ENCODE measurements around the gene FLNA.
"Not testable (repeated sequence)": the region's sequence is repeated elsewhere in the genome, so short reads cannot be mapped to it uniquely, and the experiment has no call there.

Gene FLNA

DNA sequence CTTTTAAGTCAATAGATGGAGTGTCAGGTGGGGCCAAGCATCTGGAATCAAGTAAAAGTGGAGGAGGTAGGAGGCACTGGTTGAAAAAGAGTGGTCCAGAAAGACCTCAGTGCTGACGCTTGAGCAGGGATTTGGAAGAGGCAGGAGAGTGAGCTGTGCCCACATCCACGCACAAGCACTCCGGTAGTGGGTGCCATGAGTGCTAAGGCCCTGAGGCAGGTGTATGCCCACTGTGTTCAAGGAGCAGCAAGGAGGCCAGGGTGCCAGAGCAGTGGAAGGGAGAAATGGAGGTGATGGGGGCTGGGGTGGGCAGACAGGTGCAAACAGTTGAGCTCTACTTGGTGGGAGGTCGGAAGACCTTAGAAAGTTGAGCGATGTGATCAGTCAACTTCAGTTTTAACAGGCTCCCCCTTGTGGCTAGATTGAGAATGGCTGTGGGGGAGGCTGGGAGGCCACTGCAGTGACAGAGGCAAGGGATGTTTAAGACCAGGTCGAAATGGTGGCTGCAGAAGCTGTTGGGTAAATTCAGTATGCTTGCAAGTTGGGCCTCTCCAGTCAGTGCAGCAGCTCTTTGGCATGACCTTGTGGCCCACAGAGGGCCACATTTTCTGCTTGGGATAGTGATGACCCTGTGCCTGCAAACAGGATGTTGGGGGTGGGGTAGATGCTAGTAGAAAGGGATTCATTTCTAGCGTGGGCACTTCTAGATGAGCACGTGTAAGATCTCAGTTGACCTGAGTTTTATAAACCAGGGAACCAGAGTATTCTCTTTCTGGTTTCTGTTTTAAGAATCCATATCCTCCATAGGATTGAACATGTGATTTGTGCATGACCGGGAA lies 66.1 kb downstream of the FLNA start:
- no peak for DNase-seq (ENCODE audit: low read depth)

GRCh38 chrX:154307202-154307601 lies 67.2 kb downstream of the FLNA start:
- peak; percentile 22 for DNase-seq (ENCODE audit: low read depth)

GRCh38 chrX:154305541-154306205 lies 68.8 kb downstream of the FLNA start:
- no peak for DNase-seq (ENCODE audit: low read depth)

- DNase-seq (ENCODE audit: low read depth) = no peak
Observed at GRCh38 chrX:154304846-154305245, 69.6 kb downstream of the FLNA start.

DNA sequence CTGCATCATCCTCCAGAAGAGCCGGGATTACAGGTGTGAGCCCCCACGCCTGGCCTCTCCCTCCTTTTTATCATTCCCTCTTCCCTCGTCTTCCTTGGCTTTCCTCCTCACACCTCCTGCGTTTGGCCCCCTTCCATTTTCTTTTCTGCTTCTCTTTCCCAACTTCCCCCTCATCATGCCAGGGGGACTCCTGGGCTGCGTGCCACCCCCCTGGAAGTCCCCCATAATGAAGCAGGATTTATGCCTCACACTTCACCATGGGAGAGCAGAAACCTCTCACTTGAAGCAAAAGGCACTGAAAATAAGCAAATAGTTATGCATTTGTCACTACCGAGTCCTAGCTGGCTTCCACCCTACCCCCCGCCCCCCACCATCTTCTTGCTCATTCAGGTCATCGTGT lies 71.0 kb downstream of the FLNA start:
- no peak for DNase-seq (ENCODE audit: low read depth)

DNA sequence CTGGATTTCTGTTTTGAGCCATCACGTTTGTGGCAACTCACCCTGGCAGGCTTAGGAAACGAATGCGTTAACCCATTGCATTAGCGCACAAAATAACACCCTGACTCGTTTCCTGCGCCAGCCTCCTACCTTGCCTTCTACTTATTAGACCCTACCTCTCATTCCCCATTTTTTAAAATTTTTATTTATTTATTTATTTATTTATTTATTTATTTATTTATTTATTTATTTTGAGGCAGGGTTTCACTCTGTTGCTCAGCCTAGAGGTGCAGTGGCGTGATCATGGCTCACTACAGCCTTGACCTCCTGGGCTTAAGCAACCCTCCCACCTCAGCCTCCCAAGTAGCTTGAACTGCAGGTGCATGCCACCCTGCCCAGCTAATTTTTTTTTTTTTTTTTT lies 71.4 kb downstream of the FLNA start:
- DNase-seq (ENCODE audit: low read depth) = not testable (repeated sequence)

DNA sequence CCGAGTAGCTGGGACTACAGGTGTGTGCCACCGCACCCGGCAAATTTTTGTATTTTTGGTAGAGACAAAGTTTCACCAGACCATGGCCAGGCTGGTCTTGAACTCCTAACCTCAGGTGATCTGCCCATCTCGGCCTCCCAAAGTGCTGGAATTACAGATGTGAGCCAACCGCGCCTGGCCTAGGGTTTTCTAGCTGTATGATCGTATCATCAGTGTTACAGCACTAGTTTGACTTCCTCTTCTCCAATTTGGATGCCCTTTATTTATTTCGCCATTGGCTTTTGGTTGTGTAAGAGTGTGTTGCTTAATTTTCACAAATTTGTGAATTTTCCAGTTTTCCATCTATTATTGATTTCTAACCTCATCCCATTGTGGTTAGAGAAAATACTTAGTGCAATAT lies 73.6 kb downstream of the FLNA start:
- DNase-seq (ENCODE audit: low read depth) = no peak

Data from fibroblast of the conjunctiva (primary cell).